Nephron (organoid): ENCODE data around the gene CDH13.

Experiments
- H3K27ac Mint-ChIP-seq, 3 experiments: 2 replicates each; pipeline ENCODE4 v1.8.0; 2020; ENCODE audit warnings: mixed read lengths in 3 of 3, mild to moderate bottlenecking in 2 of 3, moderate library complexity in 1 of 3
- H3K27me3 Mint-ChIP-seq: 2 replicates; pipeline ENCODE4 v1.8.0; 2021; ENCODE audit warnings: low read depth, mild to moderate bottlenecking, moderate library complexity, mixed read lengths
- H3K36me3 Mint-ChIP-seq: 2 replicates; pipeline ENCODE4 v1.8.0; 2020; ENCODE audit warnings: low read depth, mixed read lengths
- H3K4me1 Mint-ChIP-seq: 2 replicates; pipeline ENCODE4 v1.8.0; 2020; ENCODE audit warnings: mixed read lengths
- H3K4me3 Mint-ChIP-seq, 3 experiments: 2 replicates each; pipeline ENCODE4 v1.8.0; 2020; ENCODE audit warnings: mild to moderate bottlenecking in 3 of 3, mixed read lengths in 3 of 3, moderate library complexity in 2 of 3
- H3K9me3 Mint-ChIP-seq: 2 replicates; pipeline ENCODE4 v1.8.0; 2020; ENCODE audit warnings: mixed read lengths
- TF ChIP-seq, protein P1 (sequence below), 3 experiments: fragments of 200-600 bp; sonication (generic); IDR thresholded peaks; one replicate each; pipeline ENCODE4 v1.5.0; 2021; ENCODE audit warnings: antibody characterized with exemption in 3 of 3; ENCODE audit not compliant: unreplicated experiment in 3 of 3

CDH13 gene

DNA sequence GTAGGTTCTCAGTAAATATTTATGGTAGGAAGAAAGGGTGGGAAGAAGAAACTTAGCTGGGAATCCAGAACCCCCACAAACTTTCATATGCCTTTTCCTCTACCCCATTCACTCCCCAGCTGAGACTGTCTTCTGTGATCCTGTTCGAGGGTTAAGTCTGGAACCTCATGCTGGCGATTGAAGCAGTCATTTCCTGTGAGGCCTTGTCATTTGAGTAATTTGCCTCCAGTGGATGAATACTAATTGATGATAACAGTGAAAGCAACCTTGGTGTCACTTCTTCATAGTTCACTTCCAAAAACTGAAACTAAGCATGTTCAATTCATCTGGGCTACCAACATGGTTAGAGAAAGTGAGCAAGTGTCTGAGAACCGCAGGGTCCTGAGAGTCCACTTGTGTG lies 401.2 kb downstream of the CDH13 start:
- Mint-ChIP-seq H3K27ac (no peak overlapping the region), H3K27me3 (peaks cover 5% of the 10 kb centered on the region), H3K4me3 (no peak overlapping the region), H3K9me3 (peaks cover 4% of the 10 kb centered on the region), H3K4me1 (no peaks in the 10 kb centered on the region), H3K36me3 (no peaks in the 10 kb centered on the region)
- TF ChIP-seq, protein P1, sequence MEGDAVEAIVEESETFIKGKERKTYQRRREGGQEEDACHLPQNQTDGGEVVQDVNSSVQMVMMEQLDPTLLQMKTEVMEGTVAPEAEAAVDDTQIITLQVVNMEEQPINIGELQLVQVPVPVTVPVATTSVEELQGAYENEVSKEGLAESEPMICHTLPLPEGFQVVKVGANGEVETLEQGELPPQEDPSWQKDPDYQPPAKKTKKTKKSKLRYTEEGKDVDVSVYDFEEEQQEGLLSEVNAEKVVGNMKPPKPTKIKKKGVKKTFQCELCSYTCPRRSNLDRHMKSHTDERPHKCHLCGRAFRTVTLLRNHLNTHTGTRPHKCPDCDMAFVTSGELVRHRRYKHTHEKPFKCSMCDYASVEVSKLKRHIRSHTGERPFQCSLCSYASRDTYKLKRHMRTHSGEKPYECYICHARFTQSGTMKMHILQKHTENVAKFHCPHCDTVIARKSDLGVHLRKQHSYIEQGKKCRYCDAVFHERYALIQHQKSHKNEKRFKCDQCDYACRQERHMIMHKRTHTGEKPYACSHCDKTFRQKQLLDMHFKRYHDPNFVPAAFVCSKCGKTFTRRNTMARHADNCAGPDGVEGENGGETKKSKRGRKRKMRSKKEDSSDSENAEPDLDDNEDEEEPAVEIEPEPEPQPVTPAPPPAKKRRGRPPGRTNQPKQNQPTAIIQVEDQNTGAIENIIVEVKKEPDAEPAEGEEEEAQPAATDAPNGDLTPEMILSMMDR (IDR thresholded peaks at IDR 0.05; ENCODE audit: unreplicated experiment in 3 of 3): no peak

DNA sequence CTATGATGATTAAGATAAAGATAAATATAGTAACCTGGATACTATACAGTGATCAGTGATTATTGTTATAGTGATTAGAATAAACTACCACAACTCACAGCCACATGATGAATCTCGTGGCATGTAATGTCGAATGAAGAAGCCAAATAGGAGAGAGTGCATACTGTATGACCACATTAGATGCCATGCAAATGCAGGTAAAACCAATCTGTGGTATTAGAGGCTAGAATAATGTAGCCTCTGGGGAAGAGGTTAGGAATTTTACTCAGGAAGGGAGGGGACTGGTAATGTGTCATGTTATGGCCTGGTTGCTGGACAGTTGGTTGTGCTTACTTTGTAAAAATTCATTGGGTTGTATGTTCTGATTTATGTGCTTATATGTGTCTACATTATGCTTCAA lies 402.7 kb downstream of the CDH13 start:
- Mint-ChIP-seq H3K4me1 (no peaks in the 10 kb centered on the region), H3K36me3 (no peaks in the 10 kb centered on the region), H3K4me3 (no peak overlapping the region), H3K27ac (no peak overlapping the region), H3K9me3 (no peaks in the 10 kb centered on the region), H3K27me3 (peaks cover 5% of the 10 kb centered on the region)
- TF ChIP-seq, protein P1 (IDR thresholded peaks at IDR 0.05; ENCODE audit: unreplicated experiment in 3 of 3): no peak

DNA sequence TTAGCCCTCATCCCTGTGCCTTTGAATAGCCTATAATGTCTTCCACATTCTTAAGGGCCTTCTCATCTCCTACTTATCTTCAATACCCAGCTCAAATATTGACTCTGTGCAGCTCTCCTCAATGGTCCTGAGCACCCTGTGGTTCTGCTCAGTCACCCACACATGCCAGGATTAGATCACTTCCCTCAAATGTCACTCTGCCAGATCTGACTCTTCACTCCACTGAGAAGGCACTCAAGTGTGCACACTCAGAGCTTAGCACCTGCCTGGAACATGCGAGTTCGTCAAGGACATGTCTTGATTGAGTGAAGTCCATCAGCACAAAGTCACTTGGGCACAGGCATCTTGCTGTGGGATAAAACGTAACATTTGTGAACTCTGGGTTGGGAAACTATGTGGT lies 404.8 kb downstream of the CDH13 start:
- Mint-ChIP-seq H3K36me3 (no peaks in the 10 kb centered on the region), H3K4me3 (no peak overlapping the region), H3K4me1 (no peaks in the 10 kb centered on the region), H3K27ac (no peak overlapping the region), H3K9me3 (no peaks in the 10 kb centered on the region), H3K27me3 (peaks cover 5% of the 10 kb centered on the region)
- TF ChIP-seq, protein P1 (IDR thresholded peaks at IDR 0.05; ENCODE audit: unreplicated experiment in 3 of 3): no peak

DNA sequence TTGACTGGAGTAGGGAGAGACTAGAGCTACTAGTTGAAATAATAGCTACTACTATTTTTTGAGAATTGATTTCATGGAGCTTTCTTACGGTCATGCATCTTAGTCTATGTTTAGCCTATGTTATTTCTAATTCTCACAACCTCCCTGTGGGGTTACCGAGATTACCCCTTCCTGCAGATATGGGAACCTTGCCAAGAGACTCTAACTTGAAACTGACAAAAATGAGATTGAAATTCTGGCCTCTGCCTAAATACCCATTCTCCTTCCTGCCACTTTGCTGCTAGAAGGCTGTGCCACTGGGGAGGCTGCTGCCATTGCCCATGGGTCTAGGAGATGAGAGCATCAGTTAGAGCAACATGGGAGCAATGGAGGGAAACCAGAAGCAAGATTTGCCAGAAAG lies 410.3 kb downstream of the CDH13 start:
- no peak overlapping the region for H3K4me3 Mint-ChIP-seq
- H3K36me3 Mint-ChIP-seq: no peaks in the 10 kb centered on the region
- H3K4me1 Mint-ChIP-seq: no peaks in the 10 kb centered on the region
- TF ChIP-seq, protein P1 (IDR thresholded peaks at IDR 0.05; ENCODE audit: unreplicated experiment in 3 of 3): no peak
- no peaks in the 10 kb centered on the region for H3K27me3 Mint-ChIP-seq
- no peak overlapping the region for H3K27ac Mint-ChIP-seq
- H3K9me3 Mint-ChIP-seq: no peaks in the 10 kb centered on the region

DNA sequence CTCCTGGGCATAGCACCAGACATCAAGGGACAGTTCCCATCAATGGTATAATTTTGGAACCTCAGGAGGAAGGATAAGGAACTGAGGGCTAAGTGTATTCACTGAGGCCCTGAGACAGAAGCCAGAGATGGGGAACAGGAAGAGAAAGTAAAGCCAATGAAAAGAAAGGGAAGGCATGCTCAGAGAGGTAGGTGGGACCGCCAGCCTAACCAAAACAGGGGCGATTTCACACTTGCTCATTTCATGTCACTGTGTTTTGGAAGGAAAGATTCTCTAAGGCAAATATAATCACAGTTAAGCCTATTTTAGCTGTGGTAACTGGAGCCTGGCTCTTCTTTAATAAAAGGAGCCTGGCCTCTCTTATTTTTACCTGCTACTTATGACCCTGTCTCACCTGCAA lies 411.1 kb downstream of the CDH13 start:
- Mint-ChIP-seq H3K4me3 (no peak overlapping the region), H3K27me3 (no peaks in the 10 kb centered on the region), H3K27ac (no peak overlapping the region), H3K9me3 (no peaks in the 10 kb centered on the region), H3K4me1 (no peaks in the 10 kb centered on the region), H3K36me3 (no peaks in the 10 kb centered on the region)
- TF ChIP-seq, protein P1 (IDR thresholded peaks at IDR 0.05; ENCODE audit: unreplicated experiment in 3 of 3): no peak

DNA sequence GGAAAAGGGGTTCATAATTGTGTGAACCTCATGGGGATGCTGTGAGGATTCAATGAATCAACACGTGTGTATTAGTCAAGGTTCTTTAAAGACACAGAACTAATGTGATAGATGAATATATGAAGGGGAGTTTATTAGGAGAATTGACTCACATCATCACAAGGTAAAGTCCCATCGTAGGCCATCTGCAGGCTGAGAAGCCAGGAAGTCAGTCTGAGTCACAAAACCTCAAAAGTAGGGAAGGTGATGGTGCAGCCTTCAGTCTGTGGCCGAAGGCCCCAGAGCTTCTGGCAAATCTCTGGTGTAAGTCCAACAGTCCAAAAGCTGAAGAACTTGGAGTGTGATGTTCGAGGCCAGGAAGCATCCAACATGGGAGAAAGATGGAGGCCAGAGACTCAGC lies 413.4 kb downstream of the CDH13 start:
- H3K9me3 Mint-ChIP-seq: no peaks in the 10 kb centered on the region
- H3K27me3 Mint-ChIP-seq: no peaks in the 10 kb centered on the region
- no peak overlapping the region for H3K4me3 Mint-ChIP-seq
- no peaks in the 10 kb centered on the region for H3K36me3 Mint-ChIP-seq
- H3K4me1 Mint-ChIP-seq: no peaks in the 10 kb centered on the region
- H3K27ac Mint-ChIP-seq: no peak overlapping the region
- TF ChIP-seq, protein P1 (IDR thresholded peaks at IDR 0.05; ENCODE audit: unreplicated experiment in 3 of 3): no peak
